Left renal cortex interstitium (tissue), 4 donors: ENCODE measurements around the gene EML6. TPM values are rescaled to one million over a fixed set of nuclear protein-coding genes. Genes with fewer than 3 reads are reported as not detected.

Experiments used
- DNase-seq, 4 donors: peaks; one replicate each; pipeline ENCODE4 v3.0.0-alpha.2; 2013; ENCODE audit warnings: low read depth in 4 of 4, low spot score in 2 of 4, missing footprints in 1 of 4
- polyA plus RNA-seq, 4 donors: library from polyadenylated mRNA; unstranded; fragments of 120-200 nt; gene quantifications; one replicate each; pipeline ENCODE4 v1.2.1, GENCODE V29; 2013; ENCODE audit not compliant: insufficient read length in 4 of 4

Gene EML6
- polyA plus RNA-seq, 4 donors: 10.2 to 16.5 (median 14.0) TPM

GRCh38 chr2:54750040-54750439 lies 26.6 kb downstream of the EML6 start:
- no peak for DNase-seq

- no peak for DNase-seq
These were observed 29.0 kb downstream of the EML6 start for GRCh38 chr2:54752439-54752838.

GRCh38 chr2:54755641-54756326 lies 32.3 kb downstream of the EML6 start:
- DNase-seq: no peak

GRCh38 chr2:54757500-54757899 lies 34.0 kb downstream of the EML6 start:
- DNase-seq: no peak

- DNase-seq: no peak
These were observed 35.5 kb downstream of the EML6 start for GRCh38 chr2:54758951-54759350.

GRCh38 chr2:54760310-54760709 lies 36.8 kb downstream of the EML6 start:
- DNase-seq: no peak

- no peak for DNase-seq
These were observed 40.3 kb downstream of the EML6 start for GRCh38 chr2:54763636-54764291.

- DNase-seq: no peak
These were observed 44.5 kb downstream of the EML6 start for GRCh38 chr2:54767921-54768320.

- no peak for DNase-seq
These were observed 45.4 kb downstream of the EML6 start for GRCh38 chr2:54768772-54769428.

GRCh38 chr2:54770211-54770610 lies 46.7 kb downstream of the EML6 start:
- no peak for DNase-seq

- no peak for DNase-seq
These were observed 47.2 kb downstream of the EML6 start for GRCh38 chr2:54770676-54771075.

GRCh38 chr2:54771166-54771885 lies 47.9 kb downstream of the EML6 start:
- DNase-seq: no peak

- DNase-seq: no peak
These were observed 48.6 kb downstream of the EML6 start for GRCh38 chr2:54772110-54772509.

GRCh38 chr2:54772531-54772930 lies 49.1 kb downstream of the EML6 start:
- no peak for DNase-seq

- no peak for DNase-seq
These were observed 49.8 kb downstream of the EML6 start for GRCh38 chr2:54773233-54773632.

- no peak for DNase-seq
These were observed 50.4 kb downstream of the EML6 start for GRCh38 chr2:54773838-54774237.

- no peak for DNase-seq
These were observed 52.2 kb downstream of the EML6 start for GRCh38 chr2:54775710-54776109.

GRCh38 chr2:54776494-54776893 lies 53.0 kb downstream of the EML6 start:
- DNase-seq: no peak

- no peak for DNase-seq
These were observed 59.9 kb downstream of the EML6 start for GRCh38 chr2:54783349-54783748.

- DNase-seq: no peak
These were observed 63.8 kb downstream of the EML6 start for GRCh38 chr2:54787270-54787669.

- no peak for DNase-seq
These were observed 64.4 kb downstream of the EML6 start for GRCh38 chr2:54787755-54788366.
